ENCODE results near the gene MXD4. TPM values are rescaled to one million over a fixed set of nuclear protein-coding genes. Genes with fewer than 3 reads are reported as not detected.

MXD4 gene
- total and polyA plus RNA-seq, 2 donors (not counting 1 experiment from before 2014, with no cell fraction given), result 67.3 to 75.3 TPM

DNA sequence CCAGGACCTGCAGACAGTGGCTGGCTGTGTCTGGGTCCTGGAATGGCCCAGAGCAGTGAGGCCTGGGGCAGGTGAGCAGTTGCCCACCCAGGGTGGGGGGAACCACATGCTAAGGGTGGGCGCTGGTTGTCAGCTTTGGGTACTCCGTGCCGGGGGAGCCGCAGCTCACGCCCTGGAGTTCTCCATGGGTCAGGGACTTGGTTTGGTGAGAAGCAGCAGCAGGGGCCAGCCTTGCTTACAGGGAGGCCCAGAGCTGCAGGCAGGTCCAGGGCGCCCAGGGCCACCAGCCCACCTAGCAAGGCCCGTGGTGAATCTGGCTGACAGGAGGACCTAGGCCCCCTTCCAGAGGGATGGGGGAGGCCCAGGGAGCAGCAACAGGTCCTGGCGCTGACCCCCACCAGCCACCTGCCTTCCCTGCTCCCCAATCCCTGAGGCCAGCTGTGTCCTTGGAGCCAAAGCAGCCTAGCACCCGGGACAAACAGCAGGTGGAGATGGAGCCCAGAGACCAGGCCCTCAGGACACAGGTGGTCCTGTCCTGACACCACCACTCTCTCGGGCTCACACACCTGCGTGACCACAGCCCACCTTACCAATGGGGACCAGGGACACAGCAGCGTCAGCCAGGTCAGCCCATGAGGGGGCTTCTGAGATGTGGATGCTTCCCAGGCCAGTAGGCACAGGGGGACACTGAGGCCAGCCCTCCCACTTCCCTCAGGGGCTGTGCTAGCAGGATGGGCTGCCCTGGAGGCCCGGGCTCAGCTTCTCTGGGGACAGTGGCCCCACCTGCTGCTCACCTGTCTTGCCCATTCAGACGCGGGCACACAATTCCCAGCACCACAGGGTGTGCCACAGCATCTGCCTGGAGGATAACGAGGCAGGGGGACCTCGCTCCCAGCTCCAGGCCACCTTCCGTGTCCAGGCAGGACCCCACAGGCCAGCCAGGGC lies 3.5 kb downstream of the MXD4 start:
- Mint-ChIP-seq H3K27ac (peak overlapping the region; percentile 50), H3K27me3 (no peaks in the 10 kb centered on the region), H3K4me3 (no peak overlapping the region), H3K9me3 (ENCODE audit: insufficient read depth) (no peaks in the 10 kb centered on the region), H3K4me1 (peaks cover 23% of the 10 kb centered on the region)
- no peak for DNase-seq
- CTCF ChIA-PET, result interaction anchor here (1.0 to 2.8 kb wide), 3 partner anchors 14 to 96 kb away, joined by 3 to 9 read pairs (median 6); no protein-coding TSS in a partner anchor
- 96% methylated on average over 17 of the region's 18 CpGs for WGBS (ENCODE audit: insufficient coverage)
- ATAC-seq (ENCODE audit: low read depth), result no peak
- Histone ChIP-seq H4K20me1 (ENCODE audit: control insufficient read depth, insufficient read depth, low read length, poor library complexity, severe bottlenecking) (peaks cover 76% of the 10 kb centered on the region), H3K36me3 (replicated peaks in 1 of 2; ENCODE audit: control extremely low read depth in 1 of 2, control insufficient read depth in 1 of 2, extremely low read depth in 1 of 2, insufficient read depth in 2 of 2, low read length in 1 of 2) (peaks cover 0 to 39% of the 10 kb centered on the region in 2 experiments), H3K27me3 (replicated peaks in 1 of 4; ENCODE audit: control extremely low read depth in 1 of 4, control insufficient read depth in 3 of 4, insufficient read depth in 4 of 4, low read length in 3 of 4) (no peaks in the 10 kb centered on the region), H3K9me3 (ENCODE audit: control extremely low read depth in 1 of 3, control insufficient read depth in 2 of 3, insufficient read depth in 1 of 3, low read length in 2 of 3) (no peaks in the 10 kb centered on the region), H3K79me2 (ENCODE audit: control insufficient read depth, insufficient read depth, low read length) (peaks cover 56% of the 10 kb centered on the region), H3K27ac (ENCODE audit: low read length in 2 of 2) (no peak overlapping the region), H3K4me1 (ENCODE audit: control insufficient read depth in 2 of 2, insufficient read depth in 2 of 2, low read length in 2 of 2) (peaks cover 21 to 37% of the 10 kb centered on the region in 2 donors), H3K4me3 (ENCODE audit: control extremely low read depth in 1 of 5, extremely low read depth in 1 of 5, insufficient read depth in 1 of 5, low read depth in 2 of 5, low read length in 4 of 5) (no peak overlapping the region), H3K4me2 (replicated peaks; ENCODE audit: low read depth, low read length, poor library complexity, severe bottlenecking) (peak overlapping the region; percentile 99), H3K9ac (ENCODE audit: low read length) (no peak overlapping the region), H2AFZ (ENCODE audit: insufficient read depth, low read depth, low read length, poor library complexity, severe bottlenecking) (no peak overlapping the region)
- POLR2A ChIA-PET, result interaction anchor here (0.9 to 1.0 kb wide), 2 partner anchors 33 to 96 kb away, joined by 3 read pairs; no protein-coding TSS in a partner anchor
- TF ChIP-seq EZH2 (IDR thresholded peaks at IDR 0.05; ENCODE audit: borderline replicate concordance, insufficient read depth, low read depth, low read length, poor library complexity, severe bottlenecking), result no peak
- TF ChIP-seq, protein P1, sequence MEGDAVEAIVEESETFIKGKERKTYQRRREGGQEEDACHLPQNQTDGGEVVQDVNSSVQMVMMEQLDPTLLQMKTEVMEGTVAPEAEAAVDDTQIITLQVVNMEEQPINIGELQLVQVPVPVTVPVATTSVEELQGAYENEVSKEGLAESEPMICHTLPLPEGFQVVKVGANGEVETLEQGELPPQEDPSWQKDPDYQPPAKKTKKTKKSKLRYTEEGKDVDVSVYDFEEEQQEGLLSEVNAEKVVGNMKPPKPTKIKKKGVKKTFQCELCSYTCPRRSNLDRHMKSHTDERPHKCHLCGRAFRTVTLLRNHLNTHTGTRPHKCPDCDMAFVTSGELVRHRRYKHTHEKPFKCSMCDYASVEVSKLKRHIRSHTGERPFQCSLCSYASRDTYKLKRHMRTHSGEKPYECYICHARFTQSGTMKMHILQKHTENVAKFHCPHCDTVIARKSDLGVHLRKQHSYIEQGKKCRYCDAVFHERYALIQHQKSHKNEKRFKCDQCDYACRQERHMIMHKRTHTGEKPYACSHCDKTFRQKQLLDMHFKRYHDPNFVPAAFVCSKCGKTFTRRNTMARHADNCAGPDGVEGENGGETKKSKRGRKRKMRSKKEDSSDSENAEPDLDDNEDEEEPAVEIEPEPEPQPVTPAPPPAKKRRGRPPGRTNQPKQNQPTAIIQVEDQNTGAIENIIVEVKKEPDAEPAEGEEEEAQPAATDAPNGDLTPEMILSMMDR (IDR thresholded peaks at IDR 0.05), result no peak
- intact Hi-C loops (cut with micrococcal nuclease), result no loop called here

All from B cell (primary cell).